HG03280 (cell line): ENCODE data around the gene SFXN5.

Experiments
- ATAC-seq: cut with Tn5 transposase; IDR thresholded peaks from one replicate; pipeline ENCODE4 v1.9.1; 2021; ENCODE audit warnings: mild to moderate bottlenecking, moderate library complexity; ENCODE audit not compliant: unreplicated experiment

SFXN5 gene

GRCh38 chr2:73027340-73027739 is 44.2 kb downstream of the SFXN5 start:
- no peak for ATAC-seq

- ATAC-seq = no peak
Observed at GRCh38 chr2:73023497-73023896, 48.0 kb downstream of the SFXN5 start.

- no peak for ATAC-seq
Observed at GRCh38 chr2:73022024-73022568, 49.4 kb downstream of the SFXN5 start.

GRCh38 chr2:73021371-73022010 is 50.0 kb downstream of the SFXN5 start:
- ATAC-seq = no peak

- no peak for ATAC-seq
Observed at GRCh38 chr2:73020657-73021370, 50.7 kb downstream of the SFXN5 start.

- ATAC-seq = no peak
Observed at GRCh38 chr2:73020306-73020656, 51.2 kb downstream of the SFXN5 start.

GRCh38 chr2:73018188-73018825 is 53.2 kb downstream of the SFXN5 start:
- ATAC-seq = no peak

- no peak for ATAC-seq
Observed at GRCh38 chr2:73013936-73014335, 57.6 kb downstream of the SFXN5 start.

GRCh38 chr2:73009177-73009839 is 62.2 kb downstream of the SFXN5 start:
- no peak for ATAC-seq

GRCh38 chr2:73008766-73009135 is 62.8 kb downstream of the SFXN5 start:
- no peak for ATAC-seq

GRCh38 chr2:73007991-73008765 is 63.3 kb downstream of the SFXN5 start:
- no peak for ATAC-seq

GRCh38 chr2:73006969-73007710 is 64.4 kb downstream of the SFXN5 start:
- no peak for ATAC-seq

GRCh38 chr2:73004889-73005596 is 66.5 kb downstream of the SFXN5 start:
- no peak for ATAC-seq

- ATAC-seq = no peak
Observed at GRCh38 chr2:73004466-73004865, 67.0 kb downstream of the SFXN5 start.

- no peak for ATAC-seq
Observed at GRCh38 chr2:73003027-73003426, 68.5 kb downstream of the SFXN5 start.

GRCh38 chr2:73000808-73001570 is 70.5 kb downstream of the SFXN5 start:
- ATAC-seq = no peak

- no peak for ATAC-seq
Observed at GRCh38 chr2:72999729-73000725, 71.5 kb downstream of the SFXN5 start.
